Anterior cingulate cortex (tissue), 58 donors: ENCODE results near the gene NEDD9.

Experiments
- DNase-seq, 58 donors: peaks; one replicate each; lab custom pipeline; 2025; lab: John Stamatoyannopoulos, UW

Gene NEDD9

GRCh38 chr6:11260249-11261038 lies 28.0 kb upstream of the NEDD9 start:
- DNase-seq = no peak

GRCh38 chr6:11258260-11259237 lies 26.1 kb upstream of the NEDD9 start:
- no peak for DNase-seq

- DNase-seq = no peak
Measured at GRCh38 chr6:11255610-11256009, 23.1 kb upstream of the NEDD9 start.

GRCh38 chr6:11253594-11253993 lies 21.1 kb upstream of the NEDD9 start:
- no peak for DNase-seq

- DNase-seq = peak in 50 of 58 donors; percentile 7 to 92 (median 44)
Measured at GRCh38 chr6:11251553-11252360, 19.3 kb upstream of the NEDD9 start.

GRCh38 chr6:11250108-11250507 lies 17.6 kb upstream of the NEDD9 start:
- DNase-seq = no peak

GRCh38 chr6:11248974-11249761 lies 16.7 kb upstream of the NEDD9 start:
- no peak for DNase-seq

- DNase-seq = no peak
Measured at GRCh38 chr6:11246722-11247121, 14.3 kb upstream of the NEDD9 start.

- no peak for DNase-seq
Measured at GRCh38 chr6:11245381-11246256, 13.2 kb upstream of the NEDD9 start.

GRCh38 chr6:11244387-11245126 lies 12.1 kb upstream of the NEDD9 start:
- no peak for DNase-seq

- DNase-seq = no peak
Measured at GRCh38 chr6:11243861-11244260, 11.4 kb upstream of the NEDD9 start.

- DNase-seq = no peak
Measured at GRCh38 chr6:11242711-11243110, 10.2 kb upstream of the NEDD9 start.

GRCh38 chr6:11241793-11242201 lies 9.3 kb upstream of the NEDD9 start:
- DNase-seq = peak in 46 of 58 donors; percentile 4 to 73 (median 40)

- no peak for DNase-seq
Measured at GRCh38 chr6:11241154-11241792, 8.8 kb upstream of the NEDD9 start.

- peak in 12 of 58 donors; percentile 6 to 49 (median 22) for DNase-seq
Measured at GRCh38 chr6:11237956-11238355, 5.5 kb upstream of the NEDD9 start.

- DNase-seq = no peak
Measured at GRCh38 chr6:11237428-11237827, 5.0 kb upstream of the NEDD9 start.

GRCh38 chr6:11236915-11237314 lies 4.4 kb upstream of the NEDD9 start:
- DNase-seq = no peak
